BLaER1 treated with 17β-estradiol and CSF1 and Interleukin-3, amounts not matched to agents 10 nM and 100 nM (cell line): ENCODE measurements around the gene SMOC1.

Source experiments
- H3K27ac ChIP-seq, 11 experiments: shearing (Covaris generic); formaldehyde crosslinking; 2 replicates each; pipeline ENCODE4 v1.8.1; 2022
- H3K27me3 ChIP-seq, 11 experiments: shearing (Covaris generic); formaldehyde crosslinking; 2 replicates each; pipeline ENCODE4 v1.8.1; 2022
- H3K36me3 ChIP-seq, 11 experiments: shearing (Covaris generic); formaldehyde crosslinking; 2 replicates each; pipeline ENCODE4 v1.8.1; 2022
- H3K4me1 ChIP-seq, 10 experiments: shearing (Covaris generic); formaldehyde crosslinking; 2 replicates each; pipeline ENCODE4 v1.8.1; 2022
- H3K4me2 ChIP-seq, 11 experiments: shearing (Covaris generic); formaldehyde crosslinking; 2 replicates each; pipeline ENCODE4 v1.8.1; 2022
- H3K4me3 ChIP-seq, 10 experiments: shearing (Covaris generic); formaldehyde crosslinking; 2 replicates each; pipeline ENCODE4 v1.8.1; 2022
- H3K9ac ChIP-seq, 11 experiments: shearing (Covaris generic); formaldehyde crosslinking; 2 replicates each; pipeline ENCODE4 v1.8.1; 2022
- H3K9me3 ChIP-seq, 11 experiments: shearing (Covaris generic); formaldehyde crosslinking; replicated peaks in 1 of 11; 2 replicates each; pipeline ENCODE4 v1.8.1; 2022
- H4K20me1 ChIP-seq, 11 experiments: shearing (Covaris generic); formaldehyde crosslinking; 2 replicates each; pipeline ENCODE4 v1.8.1; 2022
- Cebpa-rat ChIP-seq, 11 experiments: shearing (Covaris generic); IDR thresholded peaks; 2 replicates each; pipeline ENCODE4 v1.8.1; 2022

Gene SMOC1

DNA sequence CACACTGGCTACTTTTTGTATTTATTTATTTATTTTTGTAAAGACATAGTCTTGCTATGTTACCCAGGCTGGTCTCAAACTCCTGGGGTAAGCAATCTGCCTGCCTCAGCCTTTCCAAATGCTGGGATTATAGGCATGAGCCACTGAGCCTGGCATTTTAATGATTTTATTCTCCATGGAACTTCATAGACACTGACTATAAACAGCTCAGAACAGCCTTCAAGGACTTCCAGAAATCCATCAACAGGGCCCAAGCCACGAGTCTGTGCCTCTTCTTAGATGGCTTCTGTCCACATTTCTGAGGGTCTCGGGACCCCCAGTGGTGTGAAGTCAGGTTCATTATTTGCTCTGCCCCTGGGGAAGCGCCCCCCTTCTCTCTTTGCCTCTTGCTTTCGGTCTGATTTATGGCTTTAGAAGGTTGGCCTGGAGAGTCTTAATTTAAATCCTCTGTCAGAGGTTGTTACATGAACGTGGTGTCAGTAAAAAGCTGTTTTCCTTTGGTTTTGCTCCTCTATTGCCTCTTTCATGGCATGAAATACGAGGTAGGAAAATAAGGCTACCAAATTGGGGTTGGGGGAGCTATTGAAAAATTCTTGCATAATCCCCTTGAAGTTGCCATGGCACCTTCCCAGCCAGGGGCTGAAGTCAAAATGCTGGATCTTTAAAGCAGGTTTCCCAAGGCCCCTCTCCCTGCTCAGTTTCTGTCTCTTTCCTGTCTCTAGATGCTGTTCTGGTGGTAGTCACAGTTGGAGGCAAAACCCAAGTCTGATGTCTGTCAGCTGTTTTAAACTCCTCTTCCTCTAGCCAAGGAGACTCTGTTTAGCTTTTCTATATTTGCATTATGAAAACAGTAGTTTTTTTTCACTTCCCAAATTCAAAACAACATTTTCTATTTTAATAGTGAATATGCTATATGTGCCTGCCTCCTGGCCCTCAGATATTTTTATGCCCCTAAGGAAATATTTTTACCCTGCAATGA is 129.4 kb downstream of the SMOC1 start:
- peaks cover 21 to 54% (median 43%) of the 10 kb centered on the region in 10 experiments for H3K4me1 ChIP-seq

DNA sequence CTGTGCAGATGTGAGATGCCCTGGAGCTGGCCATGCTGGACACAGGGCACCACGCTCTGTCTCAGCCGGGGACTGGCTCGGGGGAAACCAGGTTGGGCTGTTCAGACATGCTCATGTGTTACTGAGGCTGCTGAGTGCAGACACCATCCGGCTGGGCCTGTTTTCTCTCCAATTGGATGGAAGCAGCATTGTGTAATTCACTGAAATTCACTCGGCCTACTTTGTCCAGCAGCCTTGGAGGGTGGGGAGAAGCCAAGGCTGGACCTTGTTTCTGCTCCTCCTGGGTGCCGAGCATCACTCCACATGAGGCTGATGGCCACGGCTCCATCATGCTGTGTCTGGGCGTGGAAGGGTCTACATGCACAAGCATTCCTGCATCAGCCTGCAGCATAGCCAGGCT is 130.7 kb downstream of the SMOC1 start:
- Histone ChIP-seq H3K4me3 (no peak overlapping the region), H3K4me1 (peaks cover 28 to 54% (median 43%) of the 10 kb centered on the region in 10 experiments), H3K36me3 (no peaks in the 10 kb centered on the region), H3K4me2 (peak overlapping the region in 8 of 11 experiments; percentile 25 to 79 (median 53); a peak in 12 of 22 replicates), H3K9ac (no peak overlapping the region), H3K9me3 (no peaks in the 10 kb centered on the region), H3K27me3 (no peaks in the 10 kb centered on the region), H3K27ac (peak overlapping the region in 1 of 11 experiments; percentile 68; a peak in 1 of 22 replicates), H4K20me1 (no peaks in the 10 kb centered on the region)
- no peak for TF ChIP-seq Cebpa-rat (IDR thresholded peaks at IDR 0.05)

More for the DNA sequence above, 129.4 kb downstream of the SMOC1 start:
- Histone ChIP-seq H4K20me1 (no peaks in the 10 kb centered on the region), H3K36me3 (no peaks in the 10 kb centered on the region), H3K27me3 (no peaks in the 10 kb centered on the region), H3K9me3 (no peaks in the 10 kb centered on the region), H3K4me2 (peak overlapping the region; percentile 42 to 79 (median 68)), H3K4me3 (no peak overlapping the region), H3K9ac (peak overlapping the region in 2 of 11 experiments; percentile 7 to 24; a peak in 3 of 22 replicates), H3K27ac (peak overlapping the region in 7 of 11 experiments; percentile 2 to 36 (median 8); a peak in 6 of 22 replicates)
- no peak for TF ChIP-seq Cebpa-rat (IDR thresholded peaks at IDR 0.05)

DNA sequence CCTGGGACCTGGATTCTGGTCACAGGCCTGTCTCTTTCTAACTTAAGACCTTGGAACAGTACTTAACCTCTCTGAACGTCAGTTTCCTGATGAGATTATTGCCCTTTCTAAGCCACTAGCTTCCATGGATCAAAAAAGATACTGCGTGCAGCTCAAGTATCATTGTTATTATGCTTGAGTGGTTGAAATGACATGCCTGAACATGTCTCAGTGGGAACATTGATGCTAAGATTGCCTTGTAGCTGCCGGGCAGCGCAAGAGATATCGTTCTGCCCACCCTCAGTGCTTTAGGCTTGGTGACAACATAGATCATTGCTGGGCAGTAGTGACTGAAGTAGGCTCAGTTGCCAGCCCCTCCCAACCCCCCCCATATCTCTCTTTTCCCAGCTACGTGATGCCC is 131.9 kb downstream of the SMOC1 start:
- H3K9ac ChIP-seq = no peak overlapping the region
- no peaks in the 10 kb centered on the region for H3K36me3 ChIP-seq
- H3K9me3 ChIP-seq = no peaks in the 10 kb centered on the region
- peak overlapping the region in 6 of 11 experiments; percentile 3 to 68 (median 48); a peak in 8 of 22 replicates for H3K27ac ChIP-seq
- no peaks in the 10 kb centered on the region for H4K20me1 ChIP-seq
- peak overlapping the region in 8 of 11 experiments; percentile 25 to 79 (median 53); a peak in 13 of 22 replicates for H3K4me2 ChIP-seq
- no peaks in the 10 kb centered on the region for H3K27me3 ChIP-seq
- H3K4me3 ChIP-seq = no peak overlapping the region
- no peak for TF ChIP-seq Cebpa-rat (IDR thresholded peaks at IDR 0.05)
- H3K4me1 ChIP-seq = peaks cover 28 to 54% (median 43%) of the 10 kb centered on the region in 10 experiments

DNA sequence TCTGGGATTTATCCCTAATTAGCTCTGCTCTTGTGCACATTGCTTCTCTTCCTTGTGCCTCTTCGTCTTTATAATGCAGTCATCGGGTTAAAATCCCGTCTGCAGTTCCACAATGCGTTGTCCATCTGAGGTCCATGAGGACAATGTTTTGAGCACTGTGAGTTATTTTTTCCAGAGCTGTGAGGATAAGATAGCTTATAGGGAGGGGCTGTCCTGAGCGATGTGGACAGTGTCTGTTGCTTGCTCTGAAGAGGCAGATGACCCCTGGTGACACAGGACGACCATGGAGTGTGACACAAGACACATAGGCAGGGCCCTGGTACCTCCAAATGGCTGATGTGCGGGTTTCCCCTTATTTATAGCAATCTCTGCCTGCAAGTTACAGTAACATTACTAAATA is 132.5 kb downstream of the SMOC1 start:
- H3K4me1 ChIP-seq = peaks cover 28 to 49% (median 39%) of the 10 kb centered on the region in 10 experiments
- H3K9ac ChIP-seq = no peak overlapping the region

DNA sequence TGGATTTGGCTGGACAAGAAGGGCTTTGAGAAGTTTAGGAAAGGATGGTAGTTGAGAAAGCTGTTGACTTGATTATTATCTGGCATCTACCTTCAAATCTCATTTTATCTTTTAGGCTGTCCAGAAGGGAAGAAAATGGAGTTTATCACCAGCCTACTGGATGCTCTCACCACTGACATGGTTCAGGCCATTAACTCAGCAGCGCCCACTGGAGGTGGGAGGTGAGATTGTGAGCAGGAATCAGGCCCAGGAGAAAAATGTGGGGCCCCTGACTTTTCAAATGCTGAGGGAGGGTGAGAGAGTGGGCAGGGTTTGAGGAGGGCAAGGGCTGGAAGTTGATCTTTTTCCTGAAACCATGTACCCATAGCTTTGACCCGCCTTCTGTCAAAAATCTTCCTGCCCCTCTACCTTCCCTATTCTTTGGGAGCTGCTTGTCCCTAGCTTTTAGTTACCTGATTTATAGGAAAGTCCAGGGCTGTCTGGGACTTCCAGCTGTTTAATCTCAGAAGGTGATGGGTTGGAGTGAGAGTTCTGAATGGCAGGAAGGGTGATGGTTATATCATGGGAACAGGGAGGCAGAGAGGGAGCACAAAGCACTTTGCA is 134.2 kb downstream of the SMOC1 start:
- no peaks in the 10 kb centered on the region for H3K27me3 ChIP-seq
- H3K9me3 ChIP-seq = no peaks in the 10 kb centered on the region
- H3K36me3 ChIP-seq = no peaks in the 10 kb centered on the region
- no peak overlapping the region for H3K27ac ChIP-seq
- H3K4me1 ChIP-seq = peaks cover 31 to 47% (median 41%) of the 10 kb centered on the region in 10 experiments
- TF ChIP-seq Cebpa-rat (IDR thresholded peaks at IDR 0.05) = no peak
- H3K4me2 ChIP-seq = no peak overlapping the region
- H4K20me1 ChIP-seq = 0 out of 22 replicates have a peak, but pooled peaks cover 0 to under 1% (median 0%) of the 10 kb centered on the region in 11 experiments
- no peak overlapping the region for H3K4me3 ChIP-seq
- H3K9ac ChIP-seq = no peak overlapping the region

More for the DNA sequence above, 132.5 kb downstream of the SMOC1 start:
- Histone ChIP-seq H3K4me2 (peak overlapping the region in 2 of 11 experiments; percentile 10 to 79; a peak in 2 of 22 replicates), H3K4me3 (no peak overlapping the region), H4K20me1 (no peaks in the 10 kb centered on the region), H3K36me3 (no peaks in the 10 kb centered on the region), H3K27ac (peak overlapping the region in 2 of 11 experiments; percentile 46 to 68; a peak in 2 of 22 replicates), H3K9me3 (no peaks in the 10 kb centered on the region), H3K27me3 (no peaks in the 10 kb centered on the region)
- no peak for TF ChIP-seq Cebpa-rat (IDR thresholded peaks at IDR 0.05)

DNA sequence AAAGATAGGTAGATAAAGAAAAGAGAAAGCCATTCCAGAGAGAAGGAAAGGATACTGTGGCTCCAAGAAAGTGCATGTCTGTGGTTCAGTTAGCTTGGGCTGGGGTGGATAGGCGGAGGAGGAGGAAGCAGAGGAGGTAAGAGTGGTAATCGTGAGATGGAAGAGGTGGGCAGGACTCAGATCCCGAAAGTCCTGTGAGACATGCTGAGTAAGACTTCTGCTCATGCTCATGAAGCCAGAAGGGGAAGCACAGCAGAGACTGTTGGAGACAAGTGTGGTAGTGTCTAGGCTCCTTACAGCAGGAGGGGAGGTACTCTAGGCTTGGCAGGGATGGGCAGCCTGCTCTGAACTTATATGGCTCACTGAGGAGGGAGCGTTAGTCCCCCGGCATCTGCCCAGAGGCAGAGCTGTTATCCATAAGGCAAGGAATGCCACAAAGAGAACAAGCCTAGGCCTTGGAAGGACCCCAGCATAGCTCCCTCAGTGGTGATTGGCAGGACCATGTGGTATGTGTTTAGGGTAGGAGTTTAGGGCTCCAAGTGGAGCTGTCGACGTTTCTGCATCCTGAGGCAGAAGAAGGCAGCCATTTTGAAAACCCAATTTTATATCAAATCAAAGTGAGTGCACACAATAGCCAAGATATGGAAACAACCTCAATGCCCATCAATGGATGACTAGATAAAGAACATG is 135.3 kb downstream of the SMOC1 start:
- Histone ChIP-seq H3K9ac (no peak overlapping the region), H3K9me3 (no peaks in the 10 kb centered on the region), H4K20me1 (0 out of 22 replicates have a peak, but pooled peaks cover 0 to 4% (median 0%) of the 10 kb centered on the region in 11 experiments), H3K27me3 (no peaks in the 10 kb centered on the region), H3K4me1 (peaks cover 32 to 48% (median 43%) of the 10 kb centered on the region in 10 experiments), H3K36me3 (no peaks in the 10 kb centered on the region), H3K27ac (no peak overlapping the region), H3K4me2 (peak overlapping the region in 2 of 11 experiments; percentile 21 to 49; a peak in 4 of 22 replicates), H3K4me3 (no peak overlapping the region)
- TF ChIP-seq Cebpa-rat (IDR thresholded peaks at IDR 0.05) = no peak

DNA sequence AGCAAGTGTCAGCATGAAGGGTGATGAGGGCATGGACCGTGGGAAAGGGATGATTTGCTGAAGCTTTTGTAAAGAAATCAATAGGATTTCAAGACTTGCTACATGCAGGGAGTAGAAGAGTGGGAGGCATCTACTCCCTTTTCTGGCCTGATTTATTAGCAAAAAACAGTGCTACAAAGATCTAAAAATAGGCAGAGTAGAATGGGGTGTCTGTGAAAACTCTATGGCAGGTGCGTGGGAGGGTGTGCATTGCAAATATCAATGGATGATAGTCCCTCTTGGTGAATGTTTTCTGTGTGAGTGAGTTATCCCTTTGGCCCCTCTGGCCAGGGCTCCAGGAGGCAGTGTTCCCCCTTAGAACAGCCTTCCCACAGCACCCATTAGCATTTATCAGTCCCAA is 139.0 kb downstream of the SMOC1 start:
- no peaks in the 10 kb centered on the region for H3K36me3 ChIP-seq
- H3K4me3 ChIP-seq = peak overlapping the region in 9 of 10 experiments; percentile 22 to 67 (median 54); a peak in 15 of 20 replicates
- peak overlapping the region; percentile 78 to 97 (median 92) for H3K4me2 ChIP-seq

DNA sequence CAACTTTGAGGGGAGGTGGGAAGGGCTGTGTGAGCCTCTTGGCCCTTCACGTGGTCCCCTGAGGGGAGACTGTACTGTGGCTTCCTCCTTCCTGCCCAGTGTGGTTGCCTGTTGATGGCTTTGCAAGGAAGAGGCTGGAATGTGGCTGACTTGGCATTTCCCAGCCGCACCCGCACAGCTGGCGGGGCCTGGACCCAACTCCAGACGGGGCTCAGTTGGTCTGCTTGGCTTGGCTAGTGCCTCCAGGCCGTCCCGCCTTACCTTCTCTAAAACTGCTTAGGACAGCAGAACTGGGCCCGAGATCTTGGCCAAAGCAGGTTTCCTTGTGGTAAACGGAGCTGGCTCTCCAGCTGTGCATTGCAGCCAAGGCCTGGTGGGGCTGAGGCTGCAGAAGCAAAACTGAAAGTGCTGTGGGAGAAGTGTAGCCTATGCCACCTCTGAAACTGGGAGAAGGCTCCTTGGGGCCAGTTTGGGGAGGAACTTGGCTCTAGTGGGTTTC is 139.5 kb downstream of the SMOC1 start:
- TF ChIP-seq Cebpa-rat (IDR thresholded peaks at IDR 0.05) = no peak
- Histone ChIP-seq H3K36me3 (no peaks in the 10 kb centered on the region), H3K4me3 (peak overlapping the region; percentile 22 to 67 (median 54); a peak in 19 of 20 replicates), H4K20me1 (0 out of 22 replicates have a peak, but pooled peaks cover 0 to 4% (median 0%) of the 10 kb centered on the region in 11 experiments), H3K27me3 (no peaks in the 10 kb centered on the region), H3K9me3 (no peaks in the 10 kb centered on the region), H3K27ac (peak overlapping the region in 8 of 11 experiments; percentile 53 to 78 (median 68); a peak in 17 of 22 replicates), H3K4me1 (peaks cover 43 to 63% (median 51%) of the 10 kb centered on the region in 10 experiments), H3K4me2 (peak overlapping the region; percentile 78 to 97 (median 92)), H3K9ac (peak overlapping the region; percentile 7 to 67 (median 53); a peak in 16 of 22 replicates)

More for the DNA sequence above, 139.0 kb downstream of the SMOC1 start:
- Histone ChIP-seq H4K20me1 (0 out of 22 replicates have a peak, but pooled peaks cover 0 to 4% (median 0%) of the 10 kb centered on the region in 11 experiments), H3K4me1 (peaks cover 43 to 63% (median 51%) of the 10 kb centered on the region in 10 experiments), H3K27ac (peak overlapping the region in 8 of 11 experiments; percentile 53 to 78 (median 68); a peak in 16 of 22 replicates), H3K27me3 (no peaks in the 10 kb centered on the region), H3K9me3 (no peaks in the 10 kb centered on the region), H3K9ac (peak overlapping the region in 9 of 11 experiments; percentile 7 to 67 (median 53); a peak in 14 of 22 replicates)
- no peak for TF ChIP-seq Cebpa-rat (IDR thresholded peaks at IDR 0.05)
